Activated CD8-positive, alpha-beta memory T cell treated with anti-CD3 and anti-CD28 coated beads for 36 hours (primary cell): ENCODE data around the gene DHTKD1. TPM values are rescaled to one million over a fixed set of nuclear protein-coding genes. Genes with fewer than 3 reads are reported as not detected.
"Not testable (repeated sequence)": the region's sequence is repeated elsewhere in the genome, so short reads cannot be mapped to it uniquely, and the experiment has no call there.

Source experiments
- CTCF ChIA-PET: fragments of 350-600 bp; sonication (Branson Sonifier 250); formaldehyde crosslinking; loops from one replicate; lab custom pipeline; 2021; ENCODE audit warnings: antibody characterized with exemption; lab: Charles Lee
- POLR2A ChIA-PET: fragments of 350-600 bp; sonication (Branson Sonifier 250); formaldehyde crosslinking; loops from one replicate; lab custom pipeline; 2021; ENCODE audit warnings: antibody characterized with exemption; lab: Charles Lee
- total RNA-seq, 2 experiments: library from RNA; stranded (reverse); gene quantifications; one replicate each; pipeline ENCODE4 v1.2.3, GENCODE V29; 2021

The DHTKD1 gene
- total RNA-seq, 2 experiments from 2014 or later, result 9.8 to 12.0 TPM

DNA sequence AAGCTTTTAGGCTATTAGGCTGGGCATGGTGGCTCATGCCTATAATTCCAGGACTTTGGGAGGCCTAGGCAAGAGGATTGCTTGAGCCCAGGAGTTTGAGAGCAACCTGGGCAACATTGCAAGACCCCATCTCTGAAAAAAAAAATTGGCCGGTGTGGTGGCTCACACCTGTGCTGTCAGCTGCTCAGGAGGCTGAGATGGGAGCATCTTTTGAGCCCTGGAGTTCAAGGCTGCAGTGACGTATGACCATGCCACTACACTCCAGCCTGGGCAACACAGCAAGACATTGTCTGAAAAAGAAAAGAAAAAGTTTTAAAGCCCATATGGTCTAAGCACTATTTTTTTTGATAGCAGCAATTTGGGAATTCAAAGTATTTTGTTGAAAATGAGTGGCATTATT lies 44.9 kb downstream of the DHTKD1 start:
- POLR2A ChIA-PET, result no interaction called here
- CTCF ChIA-PET, result no interaction called here

DNA sequence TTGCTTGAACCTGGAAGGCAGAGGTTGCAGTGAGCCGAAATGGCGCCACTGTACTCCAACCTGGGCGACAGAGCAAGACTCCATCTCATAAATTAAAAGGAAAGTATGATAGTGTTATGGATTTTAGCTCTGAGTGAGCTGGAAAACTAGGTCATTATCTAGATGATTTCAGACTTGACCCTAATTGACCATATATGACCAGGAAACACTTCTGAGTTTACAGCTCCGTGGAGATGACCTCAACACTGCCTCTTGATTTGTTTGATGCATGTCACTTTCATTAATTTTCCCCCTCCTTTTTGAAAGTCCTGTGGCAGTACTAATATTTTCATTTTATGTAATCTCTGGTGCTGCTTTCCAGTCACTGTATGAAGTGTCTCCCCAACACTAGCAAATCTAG lies 52.9 kb downstream of the DHTKD1 start:
- ChIA-PET POLR2A (interaction anchor here (0.7 kb wide), 1 partner anchor 79 kb away, joined by 5 read pairs; the partner anchor contains the start of gene UPF2), CTCF (no interaction called here)

DNA sequence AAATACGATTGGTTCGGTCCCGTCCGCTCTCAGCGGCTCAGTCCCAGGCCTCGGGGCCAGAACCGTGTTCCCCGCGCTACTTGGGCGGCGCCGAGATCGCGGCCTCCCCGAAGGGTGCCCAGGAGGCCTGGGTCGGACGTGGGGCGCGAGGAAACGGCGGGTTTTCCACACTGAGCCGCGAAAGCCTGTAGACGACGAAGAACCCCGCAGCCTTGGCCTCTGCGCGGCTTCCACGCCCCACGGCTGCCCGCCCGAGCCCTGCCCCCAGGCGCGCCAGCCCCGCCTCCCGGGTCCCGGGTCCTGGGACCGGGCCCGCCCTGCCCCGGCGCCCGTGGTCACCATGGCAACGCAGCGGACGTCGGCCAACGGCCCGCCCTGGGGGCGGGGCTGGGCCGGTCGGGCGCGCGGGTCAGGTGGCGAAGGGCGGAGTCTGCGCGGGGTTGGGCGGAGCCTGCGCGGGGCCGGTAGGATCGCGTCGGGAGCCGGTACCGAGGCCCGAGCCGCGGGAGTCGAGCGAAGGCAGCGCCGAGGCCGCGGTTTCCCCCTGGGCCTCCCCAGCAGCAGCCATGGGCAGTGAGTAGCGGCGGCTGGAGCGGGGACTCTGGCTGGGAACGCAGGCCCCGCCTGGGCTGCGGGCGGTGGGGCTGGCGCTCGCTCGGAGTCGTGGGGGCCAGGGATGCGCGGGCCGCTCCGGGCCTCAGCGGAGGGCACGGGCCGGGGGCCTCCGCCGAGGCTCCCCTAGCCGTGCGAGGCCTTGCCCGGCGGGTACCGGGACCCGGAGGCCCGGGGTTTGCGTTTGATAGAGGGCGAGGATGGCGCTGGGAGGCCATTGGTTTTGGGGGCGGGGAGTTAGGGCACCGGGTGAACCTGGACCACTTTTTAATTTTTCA lies 60.7 kb downstream of the DHTKD1 start, which contains the start of gene SEC61A2:
SEC61A2 (plus strand) TSS at position 456 of the 890 bp plus-strand sequence; CDS start at position 567, 111 bp downstream.
- ChIA-PET POLR2A (no interaction called here), CTCF (interaction anchor here (1.0 to 1.4 kb wide), 4 partner anchors 10 to 86 kb away, joined by 3 to 7 read pairs (median 3); partner anchors contain the start of genes NUDT5 and UPF2)

DNA sequence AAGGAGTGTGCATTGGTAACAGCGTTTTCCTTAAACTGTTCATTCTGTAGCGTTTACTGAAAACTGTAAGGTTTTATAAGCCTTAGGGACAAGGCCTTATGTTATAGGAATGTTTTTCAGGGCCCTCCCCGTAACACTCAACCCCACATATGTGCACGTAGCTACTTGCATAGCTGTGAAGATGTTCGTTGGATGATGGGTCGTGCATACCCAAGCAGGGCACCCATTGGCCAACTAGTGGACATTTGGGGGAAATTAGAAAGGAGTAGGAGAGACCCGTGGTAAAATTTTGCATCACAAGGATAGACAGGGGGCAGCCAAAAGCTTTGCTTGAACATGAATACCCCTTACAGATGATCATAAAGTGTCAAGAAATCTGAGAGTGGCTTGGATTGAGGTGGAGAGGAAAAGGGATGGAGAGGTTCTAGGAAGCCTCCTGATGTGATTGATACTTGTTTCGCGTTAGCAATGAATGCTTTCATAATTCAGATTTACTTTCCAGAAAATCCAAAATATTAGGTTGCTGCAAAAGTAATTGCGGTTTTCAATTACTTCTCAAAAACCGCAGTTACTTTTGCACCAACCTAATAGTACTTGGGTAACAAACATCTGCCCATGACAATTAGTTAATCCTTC lies 61.6 kb downstream of the DHTKD1 start:
- ChIA-PET POLR2A (no interaction called here), CTCF (interaction anchor here (0.7 to 1.4 kb wide), 6 partner anchors 9 to 87 kb away, joined by 3 to 7 read pairs (median 3); partner anchors contain the start of genes DHTKD1, NUDT5 and UPF2)

GRCh38 chr10:12135631-12136030 lies 66.9 kb downstream of the DHTKD1 start:
- ChIA-PET CTCF (no interaction called here), POLR2A (no interaction called here)

DNA sequence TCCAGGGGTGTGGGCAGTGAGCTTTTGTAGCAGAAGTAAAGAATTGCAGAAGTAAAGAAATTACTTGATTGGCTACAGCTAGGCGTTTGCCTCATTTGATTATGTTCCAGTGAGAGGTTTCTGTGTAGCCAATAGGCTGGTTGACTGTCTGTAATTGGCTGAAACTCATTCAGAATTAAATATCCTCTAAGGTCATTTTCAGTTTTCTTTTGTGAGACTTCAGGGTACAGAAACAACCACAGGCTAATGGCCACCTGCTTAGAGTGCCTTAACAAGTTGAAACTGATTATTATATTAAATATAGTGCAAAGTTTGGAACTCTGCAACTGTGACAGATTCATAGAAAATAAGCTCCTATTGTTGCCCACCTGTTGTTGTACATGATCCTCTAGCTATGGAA lies 71.3 kb downstream of the DHTKD1 start:
- ChIA-PET POLR2A (interaction anchor here (0.6 to 0.7 kb wide), 2 partner anchors 19 to 58 kb away, joined by 4 to 5 read pairs; no protein-coding TSS in a partner anchor), CTCF (interaction anchor here (0.5 to 1.6 kb wide), 2 partner anchors 10 to 222 kb away, joined by 3 to 4 read pairs; no protein-coding TSS in a partner anchor)

DNA sequence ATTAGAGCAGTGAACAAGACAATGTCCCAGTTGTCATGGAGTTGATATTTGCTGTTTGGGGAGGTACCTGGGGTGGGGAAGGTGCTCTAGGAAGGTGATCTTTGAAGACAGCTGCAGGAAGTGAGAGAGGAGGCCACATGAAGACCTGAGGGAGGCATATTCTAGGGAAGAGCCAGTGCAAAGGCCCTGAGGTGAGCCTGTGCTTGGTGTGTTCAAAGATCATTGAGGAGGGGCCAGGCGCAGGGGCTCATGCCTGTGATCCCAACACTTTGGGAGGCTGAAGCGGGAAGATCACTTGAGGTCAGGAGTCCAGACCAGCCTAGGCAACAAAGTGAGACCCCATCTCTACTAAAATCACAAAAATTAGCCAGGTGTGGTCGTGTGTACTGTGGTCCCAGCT lies 75.8 kb downstream of the DHTKD1 start:
- ChIA-PET POLR2A (interaction anchor here (0.6 kb wide), 1 partner anchor 22 kb away, joined by 3 read pairs; no protein-coding TSS in a partner anchor), CTCF (no interaction called here)

DNA sequence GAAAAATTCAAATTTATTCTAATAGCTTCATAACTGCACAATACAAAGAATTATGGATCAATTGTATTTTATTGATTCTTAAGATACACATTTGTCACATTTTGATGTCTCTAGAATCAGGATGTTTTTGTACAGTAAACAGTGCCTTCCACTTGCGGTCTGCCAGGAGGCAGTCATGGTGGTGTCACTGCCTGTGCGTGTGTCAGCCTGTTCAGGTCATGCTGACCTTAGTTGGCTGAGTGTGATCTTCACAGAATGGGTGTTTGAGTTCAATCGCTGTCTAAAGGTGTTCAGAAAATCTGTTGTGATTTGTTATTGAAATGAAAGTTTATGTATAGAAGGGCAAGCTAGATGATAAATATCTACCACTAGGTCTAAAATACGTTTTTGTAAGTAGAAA lies 81.4 kb downstream of the DHTKD1 start:
- CTCF ChIA-PET, result no interaction called here
- POLR2A ChIA-PET, result no interaction called here

GRCh38 chr10:12154516-12154915 lies 85.8 kb downstream of the DHTKD1 start:
- POLR2A ChIA-PET, result no interaction called here
- CTCF ChIA-PET, result no interaction called here

DNA sequence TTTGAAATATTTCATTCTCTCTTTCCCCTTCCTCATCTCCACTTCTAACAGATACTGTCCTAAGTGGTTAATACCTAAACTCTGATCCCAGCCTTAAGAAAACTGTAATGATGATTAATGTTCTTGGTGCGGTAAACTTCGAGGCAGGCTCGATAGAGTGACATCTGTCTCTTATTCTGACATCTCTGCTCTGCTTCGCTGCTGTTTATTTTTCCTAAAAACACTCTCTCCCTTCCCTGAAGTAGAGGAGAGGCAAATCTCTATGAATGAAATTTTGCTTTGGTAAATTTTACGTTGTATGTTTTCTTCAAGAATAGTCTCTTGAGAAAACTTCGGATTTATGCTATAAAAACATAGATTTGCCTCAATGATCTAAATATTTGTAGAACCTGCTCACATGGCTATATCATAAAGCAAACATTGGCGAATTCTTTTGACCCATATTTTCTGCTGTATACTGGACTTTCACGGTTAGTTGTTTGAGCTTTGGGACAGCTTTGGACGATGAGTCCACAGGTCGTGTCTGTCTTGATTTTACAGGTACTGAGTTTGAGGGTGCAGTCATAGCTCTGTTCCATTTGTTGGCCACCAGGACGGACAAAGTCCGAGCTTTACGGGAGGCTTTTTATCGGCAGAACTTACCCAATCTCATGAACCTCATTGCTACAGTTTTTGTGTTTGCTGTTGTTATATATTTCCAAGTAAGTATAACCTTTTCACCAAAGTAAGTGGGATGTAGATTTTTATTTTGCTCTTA lies 87.8 kb downstream of the DHTKD1 start:
- CTCF ChIA-PET, result no interaction called here
- POLR2A ChIA-PET, result no interaction called here

- POLR2A ChIA-PET, result no interaction called here
- CTCF ChIA-PET, result no interaction called here
Observed at GRCh38 chr10:12158111-12158510, 89.4 kb downstream of the DHTKD1 start.

DNA sequence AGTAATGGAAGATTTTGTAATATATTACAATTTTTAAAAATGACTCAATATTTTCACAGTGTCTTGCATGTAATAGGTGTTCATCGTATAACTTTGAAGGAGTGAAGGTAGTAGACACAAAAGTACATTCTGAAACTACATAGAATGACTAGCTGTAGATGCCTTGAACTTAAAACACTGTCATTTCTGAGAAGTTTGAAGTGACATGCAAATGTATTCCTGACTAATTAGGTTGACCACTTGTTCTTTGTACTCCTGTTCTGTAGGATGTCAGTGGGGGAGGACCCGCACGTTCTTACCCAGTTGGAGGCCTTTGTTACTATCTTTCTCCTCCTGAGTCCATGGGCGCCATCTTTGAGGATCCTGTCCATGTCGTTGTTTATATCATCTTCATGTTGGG lies 91.9 kb downstream of the DHTKD1 start:
- ChIA-PET POLR2A (no interaction called here), CTCF (no interaction called here)

GRCh38 chr10:12162927-12163326 lies 94.2 kb downstream of the DHTKD1 start:
- ChIA-PET CTCF (no interaction called here), POLR2A (interaction anchor here (0.6 kb wide), 1 partner anchor 16 kb away, joined by 4 read pairs; no protein-coding TSS in a partner anchor)

DNA sequence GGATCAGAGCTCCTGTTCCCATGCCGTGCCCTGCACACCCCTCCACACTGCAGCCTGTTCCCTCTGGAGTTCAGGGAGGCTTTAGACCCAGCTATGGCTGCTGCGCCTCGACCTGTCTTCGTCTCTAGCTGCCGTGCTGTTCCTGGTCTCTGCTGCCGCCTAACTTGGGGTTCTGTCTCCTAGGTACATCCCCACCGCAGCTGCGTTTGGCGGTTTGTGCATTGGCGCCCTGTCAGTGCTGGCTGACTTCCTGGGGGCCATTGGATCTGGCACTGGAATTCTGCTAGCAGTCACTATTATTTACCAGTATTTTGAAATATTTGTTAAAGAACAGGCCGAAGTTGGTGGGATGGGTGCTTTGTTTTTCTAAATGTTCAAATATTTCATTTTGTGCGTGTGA lies 95.3 kb downstream of the DHTKD1 start:
- ChIA-PET POLR2A (interaction anchor here (0.6 kb wide), 1 partner anchor 179 kb away, joined by 3 read pairs; no protein-coding TSS in a partner anchor), CTCF (no interaction called here)

GRCh38 chr10:12165036-12165435 lies 96.3 kb downstream of the DHTKD1 start:
- ChIA-PET CTCF (no interaction called here), POLR2A (no interaction called here)

DNA sequence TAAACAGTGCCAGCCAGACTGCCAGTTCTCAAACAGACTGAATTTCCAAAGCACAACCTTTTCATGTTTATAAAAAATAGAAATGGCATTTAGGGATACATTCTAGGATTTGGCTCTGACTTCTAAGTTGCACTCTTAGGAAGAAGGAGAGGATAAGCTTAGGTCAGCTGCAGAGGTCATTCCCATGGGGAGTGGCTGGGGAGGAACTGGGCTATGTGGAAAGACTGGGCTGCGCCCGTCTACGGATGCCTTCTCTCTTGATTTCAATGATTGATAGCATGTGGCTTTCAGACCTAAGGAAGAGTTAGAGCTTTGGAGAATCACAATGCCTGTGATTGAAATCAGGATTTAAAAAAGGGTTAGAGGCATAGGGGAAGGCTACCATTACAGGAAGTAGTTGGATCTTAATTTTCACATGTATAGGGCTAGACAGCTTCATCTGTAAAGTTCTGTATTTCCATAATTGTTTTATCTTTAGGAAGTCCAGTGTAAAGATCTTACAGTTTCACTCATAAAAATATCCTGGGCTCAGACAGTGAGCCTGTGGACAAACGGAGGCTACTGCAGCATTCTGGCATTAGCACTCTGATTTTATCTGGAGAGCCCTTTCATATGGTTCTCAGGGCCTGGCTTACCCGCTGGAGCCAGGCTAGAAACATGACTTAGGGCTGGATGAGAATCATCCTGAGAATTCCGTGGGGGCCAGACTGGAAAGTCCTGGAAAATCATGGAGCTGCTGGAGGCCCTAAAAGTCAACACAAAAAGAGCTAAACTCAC lies 97.4 kb downstream of the DHTKD1 start:
- POLR2A ChIA-PET, result no interaction called here
- CTCF ChIA-PET, result no interaction called here

DNA sequence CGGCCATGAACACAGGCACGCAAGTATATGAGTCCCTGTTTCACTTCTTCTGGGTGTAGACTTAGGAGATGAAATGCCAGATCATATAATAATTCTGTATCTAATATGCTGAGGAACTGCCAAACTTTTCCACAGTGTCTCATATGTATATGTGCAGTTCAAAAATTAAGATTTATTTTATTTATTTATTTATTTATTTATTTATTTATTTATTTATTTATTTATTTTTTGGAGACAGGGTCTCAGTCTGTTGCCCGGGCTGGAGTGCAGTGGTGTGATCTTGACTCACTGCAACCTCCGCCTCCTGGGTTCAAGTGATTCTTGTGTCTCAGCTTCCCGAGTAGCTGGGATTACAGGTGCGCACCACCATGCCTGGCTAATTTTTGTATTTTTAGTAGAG lies 102.8 kb downstream of the DHTKD1 start:
- CTCF ChIA-PET, result not testable (repeated sequence)
- POLR2A ChIA-PET, result interaction anchor here (0.7 kb wide), 1 partner anchor 39 kb away, joined by 3 read pairs; no protein-coding TSS in a partner anchor
